ENCODE results near the gene CISD2.
"Not testable (repeated sequence)": the region's sequence is repeated elsewhere in the genome, so short reads cannot be mapped to it uniquely, and the experiment has no call there.

Gene CISD2

DNA sequence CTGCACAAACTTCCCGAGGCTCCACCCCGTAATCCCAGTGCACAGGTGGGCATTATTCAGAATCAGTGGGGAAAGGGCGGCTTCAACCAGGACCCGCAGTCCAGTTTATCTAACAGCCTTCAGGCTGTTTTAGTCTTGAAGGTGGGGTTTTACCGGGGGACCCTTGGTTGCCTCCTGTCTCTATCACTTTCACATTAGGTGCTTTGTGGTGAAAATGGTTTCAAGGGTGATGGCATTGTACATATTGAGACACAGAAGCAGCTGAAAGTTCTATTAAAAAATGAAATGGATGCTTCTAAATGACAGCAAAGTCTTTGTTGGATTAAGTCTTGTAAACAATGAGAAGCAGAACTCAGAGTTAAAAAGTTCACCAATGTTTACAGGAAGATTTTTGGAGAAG is 27.8 kb downstream of the CISD2 start:
- in situ Hi-C loops (cut with HindIII; ENCODE audit: low pct_ligation_motif_present, low sequenced_read_pairs); H3K27me3 ChIP-seq (replicated peaks); H3K4me3 ChIP-seq (ENCODE audit: low read depth, low read length); H3K27ac ChIP-seq; DNase-seq; H3K36me3 ChIP-seq (replicated peaks): not testable (repeated sequence)

DNA sequence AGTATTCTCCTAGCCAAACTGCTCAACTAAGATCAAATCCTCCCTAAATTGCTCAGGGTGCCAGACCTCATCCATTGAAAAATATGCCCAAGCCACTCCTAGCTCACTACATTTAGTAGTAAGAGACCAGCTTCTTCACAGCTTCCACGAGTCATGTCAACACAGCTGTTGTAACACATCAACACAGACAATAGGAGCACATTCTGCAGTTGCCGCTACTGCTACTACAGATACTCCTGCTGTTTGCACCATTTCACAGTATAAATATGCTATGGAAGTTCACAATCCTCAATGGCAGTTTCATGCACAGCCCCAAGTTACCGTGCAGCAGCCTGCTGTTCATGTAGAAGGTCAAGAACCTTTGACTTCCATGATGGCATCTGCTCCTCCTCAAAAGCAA is 28.8 kb downstream of the CISD2 start:
- H3K36me3 ChIP-seq (replicated peaks); H3K4me3 ChIP-seq (ENCODE audit: low read depth, low read length); H3K27ac ChIP-seq; in situ Hi-C loops (cut with HindIII; ENCODE audit: low pct_ligation_motif_present, low sequenced_read_pairs); H3K27me3 ChIP-seq (replicated peaks); DNase-seq: not testable (repeated sequence)

- H3K27me3 ChIP-seq (replicated peaks) = no peaks in the 10 kb centered on the region
Observed at GRCh38 chr4:102901804-102902203, 33.0 kb downstream of the CISD2 start.

DNA sequence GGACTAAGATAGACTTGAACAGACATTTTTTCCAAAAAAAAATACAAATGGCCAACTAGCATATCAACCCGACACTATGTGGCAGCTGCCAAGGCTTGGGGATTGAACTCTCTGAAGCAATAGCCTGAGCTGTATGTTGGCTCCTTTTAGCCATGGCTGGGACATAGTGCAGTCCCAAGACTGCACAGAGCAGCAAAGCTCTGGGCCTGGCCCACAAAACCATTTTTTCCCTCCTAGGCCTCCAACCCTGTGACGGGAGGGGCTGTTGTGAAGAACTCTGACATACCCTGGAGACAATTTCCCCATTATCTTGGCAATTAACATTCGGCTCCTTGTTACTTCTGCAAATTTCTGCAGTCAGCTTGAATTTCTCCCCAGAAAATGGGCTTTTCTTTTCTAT is 50.1 kb downstream of the CISD2 start:
- Histone ChIP-seq H3K27me3 (replicated peaks) (no peaks in the 10 kb centered on the region), H3K4me3 (ENCODE audit: low read depth, low read length) (no peak overlapping the region), H3K27ac (no peak overlapping the region), H3K36me3 (replicated peaks) (no peaks in the 10 kb centered on the region)
- in situ Hi-C loops (cut with HindIII; ENCODE audit: low pct_ligation_motif_present, low sequenced_read_pairs) = no loop called here
- TF ChIP-seq, protein P1, sequence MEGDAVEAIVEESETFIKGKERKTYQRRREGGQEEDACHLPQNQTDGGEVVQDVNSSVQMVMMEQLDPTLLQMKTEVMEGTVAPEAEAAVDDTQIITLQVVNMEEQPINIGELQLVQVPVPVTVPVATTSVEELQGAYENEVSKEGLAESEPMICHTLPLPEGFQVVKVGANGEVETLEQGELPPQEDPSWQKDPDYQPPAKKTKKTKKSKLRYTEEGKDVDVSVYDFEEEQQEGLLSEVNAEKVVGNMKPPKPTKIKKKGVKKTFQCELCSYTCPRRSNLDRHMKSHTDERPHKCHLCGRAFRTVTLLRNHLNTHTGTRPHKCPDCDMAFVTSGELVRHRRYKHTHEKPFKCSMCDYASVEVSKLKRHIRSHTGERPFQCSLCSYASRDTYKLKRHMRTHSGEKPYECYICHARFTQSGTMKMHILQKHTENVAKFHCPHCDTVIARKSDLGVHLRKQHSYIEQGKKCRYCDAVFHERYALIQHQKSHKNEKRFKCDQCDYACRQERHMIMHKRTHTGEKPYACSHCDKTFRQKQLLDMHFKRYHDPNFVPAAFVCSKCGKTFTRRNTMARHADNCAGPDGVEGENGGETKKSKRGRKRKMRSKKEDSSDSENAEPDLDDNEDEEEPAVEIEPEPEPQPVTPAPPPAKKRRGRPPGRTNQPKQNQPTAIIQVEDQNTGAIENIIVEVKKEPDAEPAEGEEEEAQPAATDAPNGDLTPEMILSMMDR (IDR thresholded peaks at IDR 0.05; ENCODE audit: low read depth, low read length, missing control alignments) = no peak
- no peak for DNase-seq

More at GRCh38 chr4:102901804-102902203, 33.0 kb downstream of the CISD2 start:
- Histone ChIP-seq H3K27ac (no peak overlapping the region), H3K4me3 (ENCODE audit: low read depth, low read length) (no peak overlapping the region), H3K36me3 (replicated peaks) (no peaks in the 10 kb centered on the region)
- DNase-seq = no peak
- TF ChIP-seq, protein P1 (IDR thresholded peaks at IDR 0.05; ENCODE audit: low read depth, low read length, missing control alignments) = no peak
- in situ Hi-C loops (cut with HindIII; ENCODE audit: low pct_ligation_motif_present, low sequenced_read_pairs) = no loop called here

- H3K27ac ChIP-seq; H3K4me3 ChIP-seq (ENCODE audit: low read depth, low read length); H3K27me3 ChIP-seq (replicated peaks); in situ Hi-C loops (cut with HindIII; ENCODE audit: low pct_ligation_motif_present, low sequenced_read_pairs); H3K36me3 ChIP-seq (replicated peaks); DNase-seq: not testable (repeated sequence)
Observed at GRCh38 chr4:102919697-102920096, 50.9 kb downstream of the CISD2 start.

GRCh38 chr4:102935716-102936115 is 66.9 kb downstream of the CISD2 start:
- no peak for DNase-seq

DNA sequence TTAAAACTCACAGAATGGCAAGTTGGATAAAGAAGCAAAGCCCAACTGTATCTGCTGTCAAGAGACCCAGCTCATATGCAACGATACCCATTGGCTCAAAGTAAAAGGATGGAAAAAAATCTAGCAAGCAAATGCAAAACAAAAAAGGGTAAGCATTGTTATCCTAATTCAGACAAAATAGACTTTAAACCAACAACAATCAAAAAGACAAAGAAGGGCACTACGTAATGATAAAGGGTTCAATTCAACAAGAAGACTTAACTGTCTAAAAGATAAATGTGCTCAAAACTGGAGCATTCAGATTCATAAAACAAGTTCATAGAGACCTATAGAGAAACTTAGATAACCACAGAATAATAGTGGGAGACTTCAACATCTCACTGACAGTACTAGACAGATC is 69.3 kb downstream of the CISD2 start:
- H3K4me3 ChIP-seq (ENCODE audit: low read depth, low read length); H3K27ac ChIP-seq; DNase-seq; H3K27me3 ChIP-seq (replicated peaks); in situ Hi-C loops (cut with HindIII; ENCODE audit: low pct_ligation_motif_present, low sequenced_read_pairs); H3K36me3 ChIP-seq (replicated peaks): not testable (repeated sequence)

More at GRCh38 chr4:102935716-102936115, 66.9 kb downstream of the CISD2 start:
- Histone ChIP-seq H3K36me3 (replicated peaks) (no peaks in the 10 kb centered on the region), H3K27me3 (replicated peaks) (no peaks in the 10 kb centered on the region), H3K27ac (no peak overlapping the region), H3K4me3 (ENCODE audit: low read depth, low read length) (no peak overlapping the region)
- in situ Hi-C loops (cut with HindIII; ENCODE audit: low pct_ligation_motif_present, low sequenced_read_pairs) = no loop called here
- TF ChIP-seq, protein P1 (IDR thresholded peaks at IDR 0.05; ENCODE audit: low read depth, low read length, missing control alignments) = no peak
